Epithelial cell of esophagus (primary cell): ENCODE results near the gene TSC2.
"Not testable (repeated sequence)": the region's sequence is repeated elsewhere in the genome, so short reads cannot be mapped to it uniquely, and the experiment has no call there.

Experiments used
- DNase-seq: peaks from one replicate; pipeline ENCODE4 v3.0.0; 2010; ENCODE audit warnings: low read depth
- H3K4me3 ChIP-seq: 2 replicates; pipeline ENCODE4 v1.5.1; 2011; ENCODE audit warnings: mild to moderate bottlenecking, low read length, control low read depth

The TSC2 gene

GRCh38 chr16:2126928-2127556 is 79.3 kb downstream of the TSC2 start:
- not testable (repeated sequence) for H3K4me3 ChIP-seq

DNA sequence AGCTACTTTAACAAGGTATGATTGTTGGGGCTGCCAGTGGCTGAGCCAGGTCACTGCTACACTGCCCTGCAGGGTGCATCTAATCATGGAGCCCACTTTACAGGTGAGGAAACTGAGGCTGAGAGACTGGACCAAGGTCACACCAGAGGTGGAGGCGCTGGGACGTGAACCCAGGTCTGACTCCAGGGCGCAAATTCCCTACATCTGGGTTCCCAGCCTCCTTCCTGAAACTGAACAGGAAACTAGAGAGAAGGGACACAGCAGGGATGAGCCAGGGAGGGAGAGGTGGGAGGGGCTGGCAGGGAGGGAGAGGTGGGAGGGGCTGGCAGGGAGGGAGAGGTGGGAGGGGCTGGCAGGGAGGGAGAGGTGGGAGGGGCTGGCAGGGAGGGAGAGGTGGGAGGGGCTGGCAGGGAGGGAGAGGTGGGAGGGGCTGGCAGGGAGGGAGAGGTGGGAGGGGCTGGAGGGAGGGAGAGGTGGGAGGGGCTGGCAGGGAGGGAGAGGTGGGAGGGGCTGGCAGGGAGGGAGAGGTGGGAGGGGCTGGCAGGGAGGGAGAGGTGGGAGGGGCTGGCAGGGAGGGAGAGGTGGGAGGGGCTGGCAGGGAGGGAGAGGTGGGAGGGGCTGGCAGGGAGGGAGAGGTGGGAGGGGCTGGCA is 80.0 kb downstream of the TSC2 start:
- peak; percentile 56 for DNase-seq

More at GRCh38 chr16:2126928-2127556, 79.3 kb downstream of the TSC2 start:
- not testable (repeated sequence) for DNase-seq

DNA sequence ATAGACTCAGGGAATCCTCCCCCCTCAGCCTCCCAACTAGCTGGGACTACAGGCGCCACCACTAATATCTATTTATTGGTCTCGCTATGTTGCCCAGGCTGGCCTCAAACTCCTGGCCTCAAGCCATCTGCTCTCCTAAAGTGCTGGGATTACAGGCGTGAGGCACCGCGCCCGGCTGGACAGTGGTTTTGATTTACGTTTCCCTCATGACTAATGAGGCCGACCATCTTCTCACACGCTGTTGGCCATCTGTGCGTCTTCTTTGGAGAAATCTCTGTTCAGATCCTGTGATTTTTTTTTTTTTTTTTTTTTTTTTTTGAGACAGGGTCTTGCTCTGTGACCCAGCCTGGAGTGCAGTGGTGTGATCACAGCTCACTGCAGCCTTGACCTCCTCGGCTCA is 81.5 kb downstream of the TSC2 start:
- peak; percentile 18 for DNase-seq

More for the DNA sequence above, 80.0 kb downstream of the TSC2 start:
- H3K4me3 ChIP-seq, result not testable (repeated sequence)

GRCh38 chr16:2129890-2130447 is 82.2 kb downstream of the TSC2 start:
- H3K4me3 ChIP-seq, result not testable (repeated sequence)
- peak; percentile 44 for DNase-seq

More for the DNA sequence above, 81.5 kb downstream of the TSC2 start:
- not testable (repeated sequence) for H3K4me3 ChIP-seq

GRCh38 chr16:2133797-2134196 is 86.0 kb downstream of the TSC2 start:
- not testable (repeated sequence) for H3K4me3 ChIP-seq, DNase-seq

- DNase-seq, result not testable (repeated sequence)
- H3K4me3 ChIP-seq, result peak overlapping the region; percentile 48
Observed at GRCh38 chr16:2135071-2135470, 87.3 kb downstream of the TSC2 start.

GRCh38 chr16:2135770-2136490 is 88.1 kb downstream of the TSC2 start, which contains the start of gene PKD1:
Gene PKD1 (minus strand): TSS chr16:2135898. CDS start chr16:2135689, 209 bp downstream.
- H3K4me3 ChIP-seq, result peak within 1 kb of the TSS; percentile 48
- DNase-seq, result peak; percentile 94
